Right forelimb (tissue), 1 donor: ENCODE results near the gene ZBTB5.
A peak's percentile ranks its signal among the peaks of the same experiment; 100 is the strongest.
"Not testable (repeated sequence)": the region's sequence is repeated elsewhere in the genome, so short reads cannot be mapped to it uniquely, and the experiment has no call there.

Source experiments
- DNase-seq: peaks from one replicate; pipeline ENCODE4 v3.0.0-alpha.2; 2018

ZBTB5 gene

GRCh38 chr9:37485389-37486255, 20.4 kb upstream of the ZBTB5 start, which contains the start of gene POLR1E:
Gene POLR1E (plus strand): TSS chr9:37485948. CDS start chr9:37486048, 100 bp downstream.
- DNase-seq: peak; percentile 92

- peak; percentile 3 for DNase-seq
Observed at GRCh38 chr9:37480759-37481158, 15.5 kb upstream of the ZBTB5 start.

GRCh38 chr9:37477987-37478619, 12.9 kb upstream of the ZBTB5 start:
- peak; percentile 9 for DNase-seq

- DNase-seq: not testable (repeated sequence)
Observed at GRCh38 chr9:37477443-37477842, 12.2 kb upstream of the ZBTB5 start.

GRCh38 chr9:37476930-37477329, 11.7 kb upstream of the ZBTB5 start:
- DNase-seq: peak; percentile 7

- no peak for DNase-seq
Observed at GRCh38 chr9:37474438-37474837, 9.2 kb upstream of the ZBTB5 start.

GRCh38 chr9:37473982-37474381, 8.7 kb upstream of the ZBTB5 start:
- peak; percentile 9 for DNase-seq

GRCh38 chr9:37471942-37472684, 6.9 kb upstream of the ZBTB5 start:
- no peak for DNase-seq

- DNase-seq: no peak
Observed at GRCh38 chr9:37468620-37469019, 3.4 kb upstream of the ZBTB5 start.

- not testable (repeated sequence) for DNase-seq
Observed at GRCh38 chr9:37467530-37467929, 2.3 kb upstream of the ZBTB5 start.

GRCh38 chr9:37466037-37466709, 923 bp upstream of the ZBTB5 start:
- DNase-seq: peak; percentile 66

- DNase-seq: peak; percentile 88
Observed at GRCh38 chr9:37464426-37465248, 613 bp downstream of the ZBTB5 start.

GRCh38 chr9:37464006-37464405, 1.2 kb downstream of the ZBTB5 start:
- DNase-seq: no peak

GRCh38 chr9:37456817-37457216, 8.4 kb downstream of the ZBTB5 start:
- DNase-seq: no peak

- DNase-seq: no peak
Observed at GRCh38 chr9:37455884-37456647, 9.2 kb downstream of the ZBTB5 start.

GRCh38 chr9:37454238-37454637, 11.0 kb downstream of the ZBTB5 start:
- no peak for DNase-seq

GRCh38 chr9:37453827-37454226, 11.4 kb downstream of the ZBTB5 start:
- DNase-seq: no peak

GRCh38 chr9:37452611-37453010, 12.6 kb downstream of the ZBTB5 start:
- no peak for DNase-seq

- no peak for DNase-seq
Observed at GRCh38 chr9:37451628-37452027, 13.6 kb downstream of the ZBTB5 start.

- no peak for DNase-seq
Observed at GRCh38 chr9:37449862-37450632, 15.2 kb downstream of the ZBTB5 start.
